GM12801 (cell line): ENCODE results near the gene SPATA9.

Source experiments
- CTCF ChIP-seq: IDR thresholded peaks from one replicate; pipeline ENCODE4 v1.5.1; 2011; ENCODE audit warnings: control low read depth; ENCODE audit not compliant: insufficient read length; ENCODE audit errors: extremely low read depth

The SPATA9 gene

GRCh38 chr5:95628933-95629332, 53.9 kb downstream of the SPATA9 start:
- no peak for TF ChIP-seq CTCF

- TF ChIP-seq CTCF: no peak
Observed at GRCh38 chr5:95627971-95628810, 54.6 kb downstream of the SPATA9 start.

- TF ChIP-seq CTCF: no peak
Observed at GRCh38 chr5:95626701-95627100, 56.1 kb downstream of the SPATA9 start.

DNA sequence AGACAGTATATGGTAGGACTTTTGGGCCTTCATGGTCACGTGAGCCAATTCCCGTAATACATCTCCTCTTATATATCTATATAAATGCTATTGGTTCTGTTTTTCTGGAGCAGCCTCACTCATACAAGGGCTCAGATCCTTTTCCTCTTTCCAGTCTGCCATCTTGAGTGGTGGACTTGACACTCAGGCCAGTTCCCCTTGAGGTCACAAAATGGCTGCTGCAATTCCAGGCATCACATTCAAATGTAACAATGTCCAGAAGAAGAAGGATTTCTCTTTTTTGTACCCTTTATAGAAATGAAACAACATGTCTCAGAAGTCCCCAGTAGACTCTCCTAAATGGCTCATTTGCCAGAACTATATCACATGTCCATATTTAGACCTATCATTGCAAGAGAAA, 58.4 kb downstream of the SPATA9 start:
- TF ChIP-seq CTCF: no peak

DNA sequence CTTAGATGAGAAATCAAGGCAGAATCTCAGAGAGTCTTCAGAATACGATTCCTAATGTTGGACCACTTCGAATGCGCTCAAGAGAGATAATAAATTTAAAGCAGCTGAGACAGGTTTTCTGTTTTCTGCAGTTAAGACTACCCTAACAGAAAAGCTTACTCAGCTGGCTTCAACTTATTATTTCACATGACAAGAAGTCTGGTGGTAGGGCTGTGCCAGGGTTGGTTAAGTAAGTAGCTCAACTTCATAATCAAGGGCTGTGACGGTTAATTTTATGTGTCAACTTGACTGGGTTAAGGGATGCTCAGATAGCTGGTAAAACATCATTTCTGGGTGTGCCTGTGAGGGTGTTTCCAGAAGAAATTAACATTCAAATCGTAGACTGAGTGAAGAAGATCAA, 59.1 kb downstream of the SPATA9 start:
- TF ChIP-seq CTCF: no peak

DNA sequence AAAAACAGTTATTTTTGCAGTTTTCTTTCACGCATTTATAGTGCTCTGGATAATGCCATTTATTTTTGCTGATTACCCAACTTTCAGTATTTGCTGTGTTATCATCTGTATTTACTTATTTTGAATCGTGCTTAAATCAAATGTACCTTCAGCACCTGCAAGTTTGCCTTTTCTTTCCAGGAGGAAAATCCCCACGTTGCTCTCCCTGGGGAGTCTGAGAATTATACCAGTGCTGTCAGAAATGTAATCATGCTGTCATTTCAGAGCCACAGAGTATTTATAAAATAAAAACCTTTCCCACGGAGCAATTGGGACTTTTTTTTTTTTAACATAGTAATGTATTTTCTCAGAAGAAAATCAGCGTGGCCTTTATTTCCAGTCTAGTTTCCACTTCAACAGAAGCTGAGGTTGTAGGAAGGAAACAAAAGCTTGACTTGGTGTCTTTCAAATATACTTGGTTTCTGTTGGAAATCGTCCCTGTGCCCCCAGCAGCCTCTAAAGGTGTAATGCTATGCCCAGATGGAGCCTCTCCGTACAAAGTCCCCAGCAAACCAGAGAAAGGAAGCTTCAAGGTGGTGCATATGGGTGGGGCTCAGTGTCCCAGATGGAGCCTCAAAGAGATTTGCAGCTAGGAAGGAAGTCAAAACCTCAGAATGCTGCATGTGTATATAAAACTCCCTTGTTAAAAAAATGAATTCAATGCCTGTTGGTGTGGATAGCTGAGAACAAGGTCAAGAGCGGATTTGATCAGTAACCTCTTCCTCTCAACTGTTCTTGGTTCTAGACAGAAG, 60.8 kb downstream of the SPATA9 start:
- TF ChIP-seq CTCF: no peak

DNA sequence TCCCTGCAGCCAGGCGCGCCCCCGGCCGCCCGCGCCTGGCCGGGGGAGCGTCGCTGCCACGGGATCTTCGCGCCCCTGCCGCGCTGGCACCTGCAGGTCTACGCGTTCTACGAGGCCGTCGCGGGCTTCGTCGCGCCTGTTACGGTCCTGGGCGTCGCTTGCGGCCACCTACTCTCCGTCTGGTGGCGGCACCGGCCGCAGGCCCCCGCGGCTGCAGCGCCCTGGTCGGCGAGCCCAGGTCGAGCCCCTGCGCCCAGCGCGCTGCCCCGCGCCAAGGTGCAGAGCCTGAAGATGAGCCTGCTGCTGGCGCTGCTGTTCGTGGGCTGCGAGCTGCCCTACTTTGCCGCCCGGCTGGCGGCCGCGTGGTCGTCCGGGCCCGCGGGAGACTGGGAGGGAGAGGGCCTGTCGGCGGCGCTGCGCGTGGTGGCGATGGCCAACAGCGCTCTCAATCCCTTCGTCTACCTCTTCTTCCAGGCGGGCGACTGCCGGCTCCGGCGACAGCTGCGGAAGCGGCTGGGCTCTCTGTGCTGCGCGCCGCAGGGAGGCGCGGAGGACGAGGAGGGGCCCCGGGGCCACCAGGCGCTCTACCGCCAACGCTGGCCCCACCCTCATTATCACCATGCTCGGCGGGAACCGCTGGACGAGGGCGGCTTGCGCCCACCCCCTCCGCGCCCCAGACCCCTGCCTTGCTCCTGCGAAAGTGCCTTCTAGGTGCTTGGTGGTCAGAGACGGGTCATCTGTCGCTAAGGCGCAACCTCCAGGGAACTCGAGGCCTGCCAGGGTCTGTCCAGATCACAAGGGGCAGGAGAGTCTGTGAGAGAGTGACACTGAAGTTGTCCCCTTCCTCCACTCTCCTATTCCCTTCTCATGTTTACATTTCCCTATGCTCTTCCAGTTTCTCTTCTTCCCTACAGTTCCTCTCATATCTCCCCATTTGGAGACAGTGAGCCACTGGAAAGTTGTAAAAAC, 61.6 kb downstream of the SPATA9 start:
- no peak for TF ChIP-seq CTCF
